Endothelial cell of umbilical vein (primary cell): ENCODE data around the gene DNAI2. TPM values are rescaled to one million over a fixed set of nuclear protein-coding genes. Genes with fewer than 3 reads are reported as not detected.

Source experiments
- BruUV-seq: library from RNA; stranded (reverse); fragments of 400-500 nt; replicated peaks from 2 replicates; lab custom pipeline; 2021; lab: Mats Ljungman, UMichigan
- CTCF ChIA-PET: fragments of 300-600, 350-600 bp; sonication (Branson Sonifier 250); formaldehyde crosslinking; loops from one replicate; lab custom pipeline; 2021; ENCODE audit warnings: antibody characterized with exemption, inconsistent platforms; lab: Charles Lee
- POLR2A ChIA-PET: fragments of 300-600, 350-600 bp; sonication (Branson Sonifier 250); formaldehyde crosslinking; loops from one replicate; lab custom pipeline; 2021; ENCODE audit warnings: antibody characterized with exemption, inconsistent platforms; lab: Charles Lee
- DNase-seq: peaks from one replicate; pipeline ENCODE4 v3.0.0-alpha.2; 2011; ENCODE audit warnings: low read depth, low spot score
- FAIRE-seq: peaks from 2 replicates; lab custom pipeline; 2011; peaks lifted over from hg19 to GRCh38; lab: Jason Lieb, UNC
- H2AFZ ChIP-seq: 2 replicates; pipeline ENCODE4 v1.6.0; 2012; ENCODE audit warnings: low read depth, low read length, control low read depth, inconsistent platforms
- H3K27ac ChIP-seq: 2 replicates; pipeline ENCODE4 v1.5.1; 2011; ENCODE audit warnings: low read depth, mild to moderate bottlenecking, control low read depth, low read length, moderate library complexity; ENCODE audit not compliant: insufficient read depth
- H3K27me3 ChIP-seq, 2 experiments: 2 replicates each; pipeline versions ENCODE4 v1.6.0 to v1.6.1; 2011; ENCODE audit warnings: low read length in 2 of 2, mixed read lengths in 1 of 2; ENCODE audit not compliant: control insufficient read depth in 2 of 2, insufficient read depth in 2 of 2
- H3K36me3 ChIP-seq, 2 experiments: 2 replicates in 1 of 2; 3 replicates in 1 of 2; pipeline ENCODE4 v1.5.1; 2011; ENCODE audit warnings: low read length in 2 of 2, mild to moderate bottlenecking in 1 of 2, moderate library complexity in 1 of 2; ENCODE audit not compliant: control insufficient read depth in 2 of 2, insufficient read depth in 2 of 2; ENCODE audit errors: extremely low read depth in 1 of 2
- H3K4me1 ChIP-seq: 3 replicates; pipeline ENCODE4 v1.5.1; 2011; ENCODE audit warnings: mild to moderate bottlenecking, low read length; ENCODE audit not compliant: control insufficient read depth, insufficient read depth; ENCODE audit errors: extremely low read depth
- H3K4me2 ChIP-seq: 2 replicates; pipeline ENCODE4 v1.6.1; 2011; ENCODE audit warnings: low read length, control low read depth, mixed read lengths; ENCODE audit not compliant: insufficient read depth
- H3K4me3 ChIP-seq, 3 experiments: fragments of 200-600 bp in 1 of 3; sonication (generic), shearing (Covaris generic) in 1 of 3; replicated peaks in 1 of 3; 2 replicates each; pipeline ENCODE4 v1.5.1; 2011 to 2016; ENCODE audit warnings: control low read depth in 3 of 3, low read length in 3 of 3, mild to moderate bottlenecking in 2 of 3, inconsistent platforms in 1 of 3, low read depth in 1 of 3, moderate library complexity in 1 of 3; ENCODE audit not compliant: insufficient read depth in 1 of 3
- H3K79me2 ChIP-seq: 2 replicates; pipeline ENCODE4 v1.6.0; 2012; ENCODE audit warnings: low read length, inconsistent platforms; ENCODE audit not compliant: control insufficient read depth, insufficient read depth
- H3K9ac ChIP-seq: replicated peaks from 2 replicates; pipeline ENCODE3; 2011; ENCODE audit warnings: low read length, control low read depth; ENCODE audit not compliant: insufficient read depth; ENCODE audit errors: extremely low read depth
- H3K9me1 ChIP-seq: replicated peaks from 3 replicates; pipeline ENCODE4 v1.6.0; 2011; ENCODE audit warnings: mild to moderate bottlenecking, low read length; ENCODE audit not compliant: control insufficient read depth, insufficient read depth; ENCODE audit errors: extremely low read depth
- H3K9me3 ChIP-seq: replicated peaks from 2 replicates; pipeline ENCODE4 v1.5.1; 2012; ENCODE audit warnings: low read length, inconsistent platforms; ENCODE audit not compliant: control insufficient read depth, insufficient read depth
- H4K20me1 ChIP-seq: replicated peaks from 2 replicates; pipeline ENCODE3; 2011; ENCODE audit warnings: mild to moderate bottlenecking, low read length; ENCODE audit not compliant: control insufficient read depth, insufficient read depth; ENCODE audit errors: extremely low read depth
- EZH2 ChIP-seq: IDR thresholded peaks from 2 replicates; pipeline ENCODE4 v1.6.1; 2012; ENCODE audit warnings: borderline replicate concordance, low read depth, mild to moderate bottlenecking, moderate library complexity, low read length, inconsistent platforms; ENCODE audit not compliant: severe bottlenecking
- FOS ChIP-seq: IDR thresholded peaks from 2 replicates; pipeline ENCODE4 v1.6.1; 2011; ENCODE audit warnings: mild to moderate bottlenecking, low read length, moderate library complexity, borderline replicate concordance; ENCODE audit not compliant: insufficient read depth
- GATA2 ChIP-seq: IDR thresholded peaks from 2 replicates; pipeline ENCODE4 v1.7.0; 2011; ENCODE audit warnings: low read depth, mild to moderate bottlenecking, moderate library complexity, mixed read lengths, low read length; ENCODE audit not compliant: insufficient read length, insufficient read depth
- JUN ChIP-seq: IDR thresholded peaks from 2 replicates; pipeline ENCODE4 v1.6.1; 2011; ENCODE audit warnings: borderline replicate concordance, low read depth; ENCODE audit not compliant: insufficient read length, insufficient read depth
- MYC ChIP-seq: IDR thresholded peaks from one replicate; pipeline ENCODE4 v1.6.1; 2011; ENCODE audit warnings: mild to moderate bottlenecking, low read depth, low read length
- POLR2A ChIP-seq: IDR thresholded peaks from 2 replicates; pipeline ENCODE4 v1.6.1; 2012; ENCODE audit warnings: low read depth, mild to moderate bottlenecking, control low read depth, low read length
- POLR2AphosphoS5 ChIP-seq: IDR thresholded peaks from 2 replicates; pipeline ENCODE4 v1.6.1; 2012; ENCODE audit warnings: low read depth, mild to moderate bottlenecking, control low read depth, low read length, moderate library complexity; ENCODE audit not compliant: insufficient read depth
- dilution Hi-C: fragments of 300-500 bp; cut with MboI; formaldehyde crosslinking; loops from one replicate; pipeline ENCODE4 v1.15.0; 2019; ENCODE audit warnings: low sequenced_read_pairs; ENCODE audit not compliant: extremely low pct_ligation_motif_present
- intact Hi-C: fragments of 100-400 bp; cut with micrococcal nuclease; formaldehyde crosslinking; loops from one replicate; pipeline ENCODE4 v1.10.0; 2022
- polyA plus RNA-seq, 4 experiments: library from polyadenylated mRNA; depleted of rRNA in 3 of 4; stranded (reverse) in 3 of 4; unstranded in 1 of 4; fragments of >200 nt; gene quantifications; 2 replicates each; pipeline versions ENCODE4 v1.2.1 to v1.2.3, GENCODE V29; 2011 to 2012; ENCODE audit warnings: missing spikeins in 1 of 4
- total RNA-seq: library from RNA; stranded (reverse); gene quantifications from 2 replicates; pipeline ENCODE4 v1.2.3, GENCODE V29; 2021
- TF ChIP-seq, protein P1 (sequence below): IDR thresholded peaks from 2 replicates; pipeline ENCODE4 v1.6.1; 2011; ENCODE audit not compliant: insufficient read depth, insufficient read length
- TF ChIP-seq, protein P2 (sequence below), 2 donors: IDR thresholded peaks; 1 replicate in 1 of 2; 2 replicates in 1 of 2; pipeline ENCODE4 v1.5.1; 2011; ENCODE audit warnings: low read length in 2 of 2, mild to moderate bottlenecking in 2 of 2, moderate library complexity in 2 of 2, control low read depth in 1 of 2, inconsistent platforms in 1 of 2, low read depth in 1 of 2; ENCODE audit not compliant: insufficient read depth in 1 of 2; ENCODE audit errors: extremely low read depth in 1 of 2

The DNAI2 gene
- total and polyA plus RNA-seq, 2 donors (not counting 3 experiments of a cell fraction or from before 2014, with no cell fraction given): not detected

- Histone ChIP-seq H3K9me3 (no peaks in the 10 kb centered on the region), H3K4me1 (no peaks in the 10 kb centered on the region), H3K27ac (no peak overlapping the region), H2AFZ (no peak overlapping the region), H3K9me1 (no peaks in the 10 kb centered on the region), H3K36me3 (no peaks in the 10 kb centered on the region), H3K4me3 (no peak overlapping the region), H4K20me1 (no peaks in the 10 kb centered on the region), H3K79me2 (no peaks in the 10 kb centered on the region), H3K4me2 (no peak overlapping the region), H3K9ac (no peak overlapping the region), H3K27me3 (no peaks in the 10 kb centered on the region)
- FAIRE-seq (no peak), DNase-seq (no peak)
- CTCF ChIA-PET: no interaction called here
- TF ChIP-seq FOS: no peak
- TF ChIP-seq EZH2: no peak
- no peak for TF ChIP-seq JUN
- TF ChIP-seq, protein P1, sequence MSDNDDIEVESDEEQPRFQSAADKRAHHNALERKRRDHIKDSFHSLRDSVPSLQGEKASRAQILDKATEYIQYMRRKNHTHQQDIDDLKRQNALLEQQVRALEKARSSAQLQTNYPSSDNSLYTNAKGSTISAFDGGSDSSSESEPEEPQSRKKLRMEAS: no peak
- no peak for TF ChIP-seq POLR2A
- TF ChIP-seq GATA2: no peak
- TF ChIP-seq, protein P2, sequence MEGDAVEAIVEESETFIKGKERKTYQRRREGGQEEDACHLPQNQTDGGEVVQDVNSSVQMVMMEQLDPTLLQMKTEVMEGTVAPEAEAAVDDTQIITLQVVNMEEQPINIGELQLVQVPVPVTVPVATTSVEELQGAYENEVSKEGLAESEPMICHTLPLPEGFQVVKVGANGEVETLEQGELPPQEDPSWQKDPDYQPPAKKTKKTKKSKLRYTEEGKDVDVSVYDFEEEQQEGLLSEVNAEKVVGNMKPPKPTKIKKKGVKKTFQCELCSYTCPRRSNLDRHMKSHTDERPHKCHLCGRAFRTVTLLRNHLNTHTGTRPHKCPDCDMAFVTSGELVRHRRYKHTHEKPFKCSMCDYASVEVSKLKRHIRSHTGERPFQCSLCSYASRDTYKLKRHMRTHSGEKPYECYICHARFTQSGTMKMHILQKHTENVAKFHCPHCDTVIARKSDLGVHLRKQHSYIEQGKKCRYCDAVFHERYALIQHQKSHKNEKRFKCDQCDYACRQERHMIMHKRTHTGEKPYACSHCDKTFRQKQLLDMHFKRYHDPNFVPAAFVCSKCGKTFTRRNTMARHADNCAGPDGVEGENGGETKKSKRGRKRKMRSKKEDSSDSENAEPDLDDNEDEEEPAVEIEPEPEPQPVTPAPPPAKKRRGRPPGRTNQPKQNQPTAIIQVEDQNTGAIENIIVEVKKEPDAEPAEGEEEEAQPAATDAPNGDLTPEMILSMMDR (IDR thresholded peaks at IDR 0.05; ENCODE audit: extremely low read depth in 1 of 2, insufficient read depth in 1 of 2, low read depth in 1 of 2, low read length in 2 of 2): no peak
- no peak for TF ChIP-seq POLR2AphosphoS5
- no peak for TF ChIP-seq MYC
- POLR2A ChIA-PET: no interaction called here
- dilution Hi-C loops: no loop called here
- intact Hi-C loops: no loop called here
- BruUV-seq: no TSS peak
These were observed 41.8 kb upstream of the DNAI2 start for GRCh38 chr17:74231928-74232907.
